Measurements from ENCODE around the gene TRIM33.
A peak's percentile ranks its signal among the peaks of the same experiment; 100 is the strongest.

The TRIM33 gene

DNA sequence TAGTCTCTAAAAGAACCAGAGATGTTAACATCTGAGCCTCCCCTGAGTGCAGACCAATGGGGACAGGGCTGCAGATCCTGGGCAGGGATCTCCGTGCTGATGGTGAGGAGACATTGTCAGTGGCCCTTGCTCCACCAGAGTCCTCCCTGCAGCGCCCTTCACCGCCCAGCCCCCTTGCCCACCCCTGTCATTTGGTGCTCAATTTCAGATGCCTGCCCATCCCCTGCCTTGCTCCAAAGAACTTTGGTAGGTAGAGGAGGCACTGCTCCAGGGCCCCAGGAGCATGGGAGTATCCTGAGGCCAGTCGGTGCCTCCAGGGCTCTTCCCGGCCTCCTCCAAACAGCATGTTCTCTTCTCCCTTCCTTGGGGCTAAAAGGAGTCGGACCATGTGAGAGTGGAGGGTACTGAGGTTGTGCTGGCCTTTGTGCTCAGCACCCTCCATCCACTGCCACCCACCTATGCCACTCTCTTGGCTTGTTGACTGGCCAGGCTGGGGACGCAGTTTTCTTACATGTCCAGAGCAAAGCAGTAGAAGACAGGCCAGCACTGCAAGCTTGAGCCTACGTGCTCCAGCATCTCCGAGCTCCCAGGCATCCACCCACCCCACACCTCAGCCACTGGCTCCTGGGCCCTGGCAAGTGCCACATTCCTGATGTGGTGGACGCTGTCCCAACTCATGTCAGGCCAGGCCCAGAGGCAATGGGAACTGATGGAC, 160.1 kb downstream of the TRIM33 start:
- no peak for DNase-seq (ENCODE audit: low read depth)
- H3K4me3 ChIP-seq (replicated peaks; ENCODE audit: low read depth, low read length) = no peak overlapping the region
- TF ChIP-seq, protein P1, sequence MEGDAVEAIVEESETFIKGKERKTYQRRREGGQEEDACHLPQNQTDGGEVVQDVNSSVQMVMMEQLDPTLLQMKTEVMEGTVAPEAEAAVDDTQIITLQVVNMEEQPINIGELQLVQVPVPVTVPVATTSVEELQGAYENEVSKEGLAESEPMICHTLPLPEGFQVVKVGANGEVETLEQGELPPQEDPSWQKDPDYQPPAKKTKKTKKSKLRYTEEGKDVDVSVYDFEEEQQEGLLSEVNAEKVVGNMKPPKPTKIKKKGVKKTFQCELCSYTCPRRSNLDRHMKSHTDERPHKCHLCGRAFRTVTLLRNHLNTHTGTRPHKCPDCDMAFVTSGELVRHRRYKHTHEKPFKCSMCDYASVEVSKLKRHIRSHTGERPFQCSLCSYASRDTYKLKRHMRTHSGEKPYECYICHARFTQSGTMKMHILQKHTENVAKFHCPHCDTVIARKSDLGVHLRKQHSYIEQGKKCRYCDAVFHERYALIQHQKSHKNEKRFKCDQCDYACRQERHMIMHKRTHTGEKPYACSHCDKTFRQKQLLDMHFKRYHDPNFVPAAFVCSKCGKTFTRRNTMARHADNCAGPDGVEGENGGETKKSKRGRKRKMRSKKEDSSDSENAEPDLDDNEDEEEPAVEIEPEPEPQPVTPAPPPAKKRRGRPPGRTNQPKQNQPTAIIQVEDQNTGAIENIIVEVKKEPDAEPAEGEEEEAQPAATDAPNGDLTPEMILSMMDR (IDR thresholded peaks at IDR 0.05; ENCODE audit: low read length, missing control alignments) = no peak

DNA sequence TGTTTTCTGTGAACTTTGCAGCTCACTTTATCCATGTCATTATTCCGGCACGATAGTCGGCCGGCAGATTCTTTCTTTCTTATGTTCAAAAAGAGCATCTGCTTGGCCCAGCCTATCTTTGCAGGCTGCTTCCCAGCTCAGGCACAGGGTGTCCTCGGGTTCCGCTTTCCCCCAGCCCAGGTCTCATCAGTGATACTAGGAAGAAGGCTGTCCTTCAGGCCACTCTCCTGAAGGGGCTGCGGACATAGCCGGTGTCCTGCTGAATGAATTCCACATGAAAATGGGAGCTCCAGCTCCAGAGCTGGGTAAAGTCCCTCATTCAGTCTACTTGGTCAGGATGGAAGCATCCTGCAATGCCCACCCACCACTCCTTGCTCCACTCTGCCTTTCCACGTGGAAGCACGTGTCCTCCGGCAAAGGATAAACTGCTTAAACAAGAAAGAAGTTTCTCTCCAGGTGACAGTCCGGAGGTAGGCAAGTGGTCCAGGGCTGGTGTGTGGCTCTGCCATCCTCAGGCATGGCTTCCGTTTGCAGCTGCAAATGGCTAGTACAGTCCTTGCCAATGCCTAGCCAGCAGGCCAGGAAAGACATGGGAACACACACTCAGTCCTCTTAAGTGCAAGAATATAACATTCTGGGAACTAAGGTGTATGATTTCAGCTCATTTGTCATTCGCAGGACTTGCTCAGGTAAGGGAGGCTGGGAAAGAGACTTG, 161.0 kb downstream of the TRIM33 start:
- no peak overlapping the region for H3K4me3 ChIP-seq (replicated peaks; ENCODE audit: low read depth, low read length)
- DNase-seq (ENCODE audit: low read depth) = no peak
- TF ChIP-seq, protein P1 (IDR thresholded peaks at IDR 0.05; ENCODE audit: low read length, missing control alignments) = no peak

DNA sequence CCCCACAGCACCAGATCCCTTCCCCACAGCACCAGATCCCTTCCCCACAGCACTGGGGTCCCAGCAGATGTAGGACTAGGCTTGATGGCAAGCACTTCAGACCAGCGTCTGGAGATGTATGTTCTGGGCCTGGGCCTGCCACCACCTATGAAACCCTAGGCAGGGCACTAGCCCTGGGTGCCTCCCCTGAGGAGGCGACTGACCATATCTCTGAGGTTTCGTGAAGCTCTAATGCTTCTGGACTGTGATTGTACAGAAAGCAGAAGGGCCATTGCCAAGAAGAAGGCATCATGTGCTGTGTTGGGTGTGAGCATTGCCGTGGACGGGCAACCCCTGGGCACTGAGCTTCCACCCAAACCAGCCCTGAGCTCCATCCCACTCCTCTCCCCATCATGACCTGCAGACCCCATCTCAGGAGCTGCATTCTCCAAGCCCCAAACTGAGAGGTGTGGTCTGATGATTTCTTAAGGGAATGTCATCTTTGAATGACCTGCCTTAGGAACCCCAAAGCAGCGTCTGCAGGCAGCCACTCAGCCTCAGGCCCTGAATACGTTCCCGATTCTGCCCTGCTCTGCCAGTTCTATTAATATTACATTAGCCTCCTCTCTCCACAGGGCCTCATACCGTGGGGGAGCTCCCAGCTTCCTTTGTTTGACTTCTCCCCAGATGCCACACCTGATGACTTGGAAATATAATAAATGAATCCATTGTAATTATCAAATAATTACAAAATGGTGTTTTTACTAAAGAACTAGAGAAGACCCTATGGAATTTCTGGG, 163.4 kb downstream of the TRIM33 start:
- H3K4me3 ChIP-seq (replicated peaks; ENCODE audit: low read depth, low read length) = no peak overlapping the region
- no peak for DNase-seq (ENCODE audit: low read depth)
- TF ChIP-seq, protein P1 (IDR thresholded peaks at IDR 0.05; ENCODE audit: low read length, missing control alignments) = no peak

DNA sequence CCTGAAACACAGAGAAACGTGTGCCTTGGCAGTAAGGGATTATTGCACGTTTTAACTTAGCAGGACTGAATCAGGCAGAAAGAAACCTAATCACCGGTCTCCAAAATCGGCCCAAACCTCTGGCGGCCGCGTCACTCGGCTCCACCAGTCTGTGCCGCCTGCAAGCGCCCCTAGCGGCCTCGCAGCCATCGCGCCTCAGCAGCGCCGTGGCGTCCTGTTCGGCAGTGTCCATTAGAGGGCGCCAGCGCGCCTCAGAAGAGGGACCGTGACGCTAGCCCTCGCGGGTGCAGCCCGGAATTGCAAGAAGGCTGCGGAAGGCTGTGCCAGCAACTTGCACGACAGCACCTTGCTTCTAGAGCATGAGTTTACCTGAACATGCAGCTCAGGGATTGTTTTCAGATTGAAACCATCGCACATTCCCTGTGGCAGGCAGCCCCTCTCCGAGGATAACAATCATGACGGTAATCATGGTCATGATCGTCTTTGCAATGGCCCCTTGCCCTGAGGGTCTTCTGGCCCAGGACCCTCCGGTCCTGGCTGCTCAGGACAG, 164.4 kb downstream of the TRIM33 start:
- DNase-seq (ENCODE audit: low read depth) = peak; percentile 96
- TF ChIP-seq, protein P1 (IDR thresholded peaks at IDR 0.05; ENCODE audit: low read length, missing control alignments) = no peak
- peak overlapping the region; percentile 62 for H3K4me3 ChIP-seq (replicated peaks; ENCODE audit: low read depth, low read length)

DNA sequence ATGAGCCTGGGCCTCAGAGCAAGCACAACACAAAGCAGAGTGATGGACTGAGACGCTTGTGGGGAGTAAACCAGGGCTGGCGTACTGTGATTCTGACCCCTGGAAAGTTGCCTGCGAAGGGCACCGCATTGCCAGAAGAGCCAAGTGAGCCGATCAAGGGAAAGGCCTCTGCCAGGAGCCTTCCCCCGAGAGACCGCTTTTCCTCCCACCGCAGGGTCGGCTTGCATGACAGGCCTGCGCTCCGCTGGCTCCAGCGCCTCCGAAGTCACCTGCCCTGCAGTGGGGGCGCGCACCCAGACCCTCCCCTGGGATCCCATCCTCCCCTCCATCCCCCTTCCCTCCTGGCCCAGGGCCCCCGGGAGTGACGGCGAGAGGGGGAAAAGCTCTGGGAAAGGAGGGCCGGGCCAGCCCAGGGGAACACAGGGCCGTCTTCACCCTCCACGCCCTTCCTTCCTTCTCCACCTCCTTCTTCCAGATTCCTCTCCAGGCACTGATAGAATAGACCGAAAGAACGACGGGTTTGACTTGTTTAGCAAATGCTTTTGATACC, 165.0 kb downstream of the TRIM33 start:
- H3K4me3 ChIP-seq (replicated peaks; ENCODE audit: low read depth, low read length) = peak overlapping the region; percentile 62
- DNase-seq (ENCODE audit: low read depth) = peak; percentile 10
- TF ChIP-seq, protein P1 (IDR thresholded peaks at IDR 0.05; ENCODE audit: low read length, missing control alignments) = no peak

DNA sequence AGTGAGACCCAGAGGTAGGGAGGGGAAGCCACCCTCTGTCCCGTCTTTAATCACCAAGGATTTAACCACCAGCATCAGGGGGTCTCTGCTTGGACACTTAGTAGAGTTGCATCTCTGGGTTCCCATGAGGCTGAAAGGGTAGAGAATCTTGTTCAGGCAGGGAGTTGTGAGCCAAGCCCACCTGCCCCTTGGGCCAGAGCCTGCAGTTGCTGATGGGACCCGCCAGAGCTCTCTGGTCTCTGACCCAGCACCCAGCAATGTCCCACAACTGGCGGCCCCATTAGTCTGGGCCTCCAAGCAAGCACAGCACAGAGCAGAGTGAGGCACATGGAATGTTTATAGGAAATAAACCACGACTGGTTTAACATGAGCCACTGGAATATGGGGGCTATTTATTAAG, 166.3 kb downstream of the TRIM33 start:
- TF ChIP-seq, protein P1 (IDR thresholded peaks at IDR 0.05; ENCODE audit: low read length, missing control alignments) = no peak
- no peak for DNase-seq (ENCODE audit: low read depth)
- H3K4me3 ChIP-seq (replicated peaks; ENCODE audit: low read depth, low read length) = no peak overlapping the region
